Raji (cell line): ENCODE measurements around the gene WDFY2.
A peak's percentile ranks its signal among the peaks of the same experiment; 100 is the strongest.

Source experiments
- POLR2A ChIP-seq: IDR thresholded peaks from 2 replicates; pipeline ENCODE4 v1.6.1; 2011; ENCODE audit warnings: low read depth, low read length, control low read depth; ENCODE audit not compliant: insufficient read depth

Gene WDFY2

DNA sequence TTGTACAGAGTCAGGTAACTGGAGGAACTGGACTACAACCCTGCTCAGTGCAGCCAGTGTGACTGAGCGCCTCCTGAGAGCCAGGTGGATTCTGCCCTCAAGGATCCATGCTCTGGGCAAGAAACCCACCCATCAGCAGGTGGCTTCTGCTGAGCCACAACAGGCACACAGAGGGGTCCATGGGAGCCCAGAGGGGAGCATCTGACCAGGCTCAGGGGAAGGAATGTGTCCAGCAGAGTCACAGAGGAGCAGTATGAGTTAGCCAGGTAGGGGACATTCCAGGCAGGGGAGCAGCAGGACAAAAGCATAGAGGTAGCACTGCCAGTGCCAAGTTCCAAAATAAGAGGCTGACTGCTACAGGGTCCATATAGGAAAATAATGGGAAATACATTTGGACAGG lies 199.8 kb downstream of the WDFY2 start:
- TF ChIP-seq POLR2A = no peak

DNA sequence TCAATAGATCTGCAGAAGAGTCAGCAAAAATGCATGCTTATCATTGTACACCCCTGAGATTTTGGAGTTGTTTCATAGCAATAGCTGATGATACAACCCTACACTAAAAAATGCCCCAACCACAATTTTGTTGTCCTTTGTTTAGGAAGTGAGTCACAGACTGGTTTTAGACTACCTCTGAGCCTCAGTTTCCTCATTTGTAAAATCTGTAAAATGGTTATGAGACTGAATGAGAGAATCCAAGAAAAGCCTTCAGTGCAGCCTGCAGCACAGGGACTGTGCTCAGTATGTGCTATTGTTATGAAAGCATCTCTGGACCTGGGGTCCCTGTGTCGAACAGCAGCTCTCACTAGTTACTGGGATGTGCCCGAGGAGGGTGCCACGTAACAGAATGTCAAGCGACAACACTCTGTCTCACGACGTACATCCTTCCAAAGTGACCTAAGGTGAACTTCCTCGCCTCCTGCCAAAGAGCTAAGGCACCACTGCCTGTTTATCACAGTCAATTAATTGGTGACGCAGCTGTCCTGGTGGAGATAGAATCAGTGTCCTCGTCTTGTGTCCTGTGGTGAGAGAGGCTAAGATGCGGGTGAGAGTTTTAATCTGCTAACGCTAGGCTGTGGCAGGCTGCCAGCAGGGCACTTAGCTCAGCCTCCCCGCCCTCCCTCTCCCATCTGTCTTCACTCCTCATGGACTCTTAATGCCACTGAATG lies 201.6 kb downstream of the WDFY2 start:
- no peak for TF ChIP-seq POLR2A

DNA sequence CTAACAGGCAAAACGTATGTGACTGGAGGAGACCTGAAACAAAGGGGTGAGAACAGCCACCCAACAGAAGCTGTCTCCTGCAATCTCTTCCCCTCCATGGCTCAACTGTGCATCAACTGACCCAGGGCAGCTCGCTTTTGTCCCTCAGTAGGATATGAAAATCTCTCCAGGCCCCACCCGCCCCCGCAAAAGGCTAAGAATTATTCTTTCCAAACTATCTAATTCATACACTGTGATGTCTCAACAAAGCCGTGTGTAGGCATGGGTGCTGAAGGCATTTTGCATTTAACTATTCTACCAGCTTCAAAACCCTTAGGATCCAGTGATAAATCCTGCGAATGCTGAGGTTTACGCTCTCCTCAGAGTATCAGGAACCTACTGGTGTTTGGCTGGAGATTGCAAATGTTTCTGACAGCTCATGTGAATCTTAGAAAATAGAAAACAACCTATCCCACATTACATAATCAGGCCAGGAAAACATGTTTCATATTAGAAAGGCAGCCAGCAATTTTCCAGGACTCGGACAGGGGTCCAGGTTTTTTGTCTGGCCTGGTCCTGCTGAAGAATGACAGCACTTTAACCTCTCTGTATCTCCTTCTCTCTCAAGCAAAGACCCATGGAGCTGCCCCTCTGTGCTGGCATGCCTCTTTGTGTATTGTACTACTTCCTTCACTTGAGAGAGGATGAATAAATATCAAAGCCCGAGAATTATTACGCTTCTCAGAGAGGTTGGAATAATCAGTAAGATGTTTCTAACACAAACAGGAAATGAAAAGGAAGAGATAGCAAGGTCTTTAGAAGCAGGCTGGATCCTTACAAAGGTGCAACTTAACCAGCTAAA lies 202.4 kb downstream of the WDFY2 start:
- TF ChIP-seq POLR2A = no peak

DNA sequence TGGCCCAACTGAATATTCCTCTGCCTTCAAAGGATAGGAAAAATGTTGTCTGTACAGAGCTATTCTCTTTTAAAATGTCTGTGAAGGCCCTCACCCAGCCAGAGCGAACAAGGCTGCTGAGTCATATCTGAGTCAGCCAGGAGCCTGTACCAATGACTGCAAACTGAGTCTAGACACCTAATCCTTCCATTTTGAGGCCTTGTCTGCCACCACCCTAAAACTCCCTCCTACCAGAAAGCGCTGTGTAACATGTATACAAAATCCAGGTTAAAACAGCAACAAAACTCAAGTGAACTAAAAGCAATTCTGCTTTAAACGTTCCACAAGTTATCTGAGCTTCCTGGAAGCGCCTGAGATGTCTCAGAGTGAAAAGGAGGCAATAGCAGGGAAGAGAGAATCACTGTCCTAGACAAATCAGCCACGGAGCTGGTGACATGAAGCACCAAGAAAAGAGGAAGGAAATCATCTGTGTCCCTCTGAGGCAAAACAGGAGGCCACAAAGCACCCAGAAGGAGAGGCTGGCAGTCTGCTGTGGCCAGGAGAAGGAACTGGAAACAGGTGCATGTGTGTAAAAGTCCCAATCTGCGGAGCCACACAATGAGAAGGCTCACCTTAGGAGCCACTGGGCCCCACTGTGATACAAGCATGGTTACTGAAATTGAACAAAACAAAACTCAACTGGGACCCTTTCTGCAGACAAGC lies 209.5 kb downstream of the WDFY2 start:
- no peak for TF ChIP-seq POLR2A

DNA sequence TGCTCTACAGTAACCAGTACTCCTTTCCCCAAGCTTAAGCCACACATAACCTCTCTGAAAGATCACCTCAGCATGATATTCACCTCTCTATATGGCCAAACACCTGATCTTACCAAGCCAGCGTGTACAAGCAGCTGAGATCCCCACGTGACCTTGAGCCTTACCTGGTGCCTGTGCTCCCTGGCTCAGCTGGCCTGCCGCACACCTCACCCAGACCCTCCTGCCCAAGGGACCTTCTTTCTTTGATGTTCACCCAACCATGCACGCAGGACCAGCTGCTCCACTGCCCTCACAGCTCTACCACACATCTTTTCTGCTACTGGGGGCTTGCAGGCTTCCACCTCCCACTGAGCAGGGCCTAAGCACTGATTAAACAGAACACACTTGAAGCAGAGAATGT lies 210.7 kb downstream of the WDFY2 start:
- no peak for TF ChIP-seq POLR2A

DNA sequence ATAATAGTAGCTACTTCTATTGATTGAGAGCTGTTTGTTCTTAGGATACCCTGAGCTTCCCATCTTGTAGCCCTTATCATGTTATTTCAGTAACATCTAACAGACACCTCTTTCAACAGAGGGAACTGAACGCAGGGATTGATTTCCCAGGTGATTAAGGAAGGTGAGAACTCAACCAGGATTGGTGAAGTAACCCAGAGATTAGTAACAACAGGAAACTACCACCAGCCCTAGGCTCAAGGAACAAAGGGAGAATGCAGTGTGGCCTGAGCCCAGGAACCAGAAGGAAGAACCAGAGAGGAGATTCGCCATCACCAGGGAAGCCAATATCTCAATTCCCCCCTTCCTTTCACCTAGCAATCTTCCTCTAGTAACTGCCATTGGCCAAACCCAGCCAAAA lies 211.2 kb downstream of the WDFY2 start:
- TF ChIP-seq POLR2A = no peak

DNA sequence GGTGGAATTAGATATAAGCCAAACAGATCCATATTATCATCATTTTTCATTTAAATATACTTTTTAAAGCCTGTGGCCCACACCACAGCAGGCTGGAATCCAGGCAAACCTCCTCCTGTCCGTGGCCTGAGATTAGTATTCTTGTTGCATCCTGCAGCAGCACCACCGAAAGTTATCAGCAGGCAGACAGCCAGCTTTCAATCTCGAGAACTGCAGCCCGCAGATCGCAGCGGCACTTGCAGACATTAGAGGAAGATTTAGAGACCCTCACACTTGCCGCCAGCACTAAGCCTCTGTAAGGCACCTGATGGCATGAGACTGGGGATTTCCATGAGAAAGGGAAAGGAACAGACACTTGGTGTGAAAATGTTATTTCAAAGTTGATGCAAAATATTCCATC lies 212.3 kb downstream of the WDFY2 start:
- no peak for TF ChIP-seq POLR2A

DNA sequence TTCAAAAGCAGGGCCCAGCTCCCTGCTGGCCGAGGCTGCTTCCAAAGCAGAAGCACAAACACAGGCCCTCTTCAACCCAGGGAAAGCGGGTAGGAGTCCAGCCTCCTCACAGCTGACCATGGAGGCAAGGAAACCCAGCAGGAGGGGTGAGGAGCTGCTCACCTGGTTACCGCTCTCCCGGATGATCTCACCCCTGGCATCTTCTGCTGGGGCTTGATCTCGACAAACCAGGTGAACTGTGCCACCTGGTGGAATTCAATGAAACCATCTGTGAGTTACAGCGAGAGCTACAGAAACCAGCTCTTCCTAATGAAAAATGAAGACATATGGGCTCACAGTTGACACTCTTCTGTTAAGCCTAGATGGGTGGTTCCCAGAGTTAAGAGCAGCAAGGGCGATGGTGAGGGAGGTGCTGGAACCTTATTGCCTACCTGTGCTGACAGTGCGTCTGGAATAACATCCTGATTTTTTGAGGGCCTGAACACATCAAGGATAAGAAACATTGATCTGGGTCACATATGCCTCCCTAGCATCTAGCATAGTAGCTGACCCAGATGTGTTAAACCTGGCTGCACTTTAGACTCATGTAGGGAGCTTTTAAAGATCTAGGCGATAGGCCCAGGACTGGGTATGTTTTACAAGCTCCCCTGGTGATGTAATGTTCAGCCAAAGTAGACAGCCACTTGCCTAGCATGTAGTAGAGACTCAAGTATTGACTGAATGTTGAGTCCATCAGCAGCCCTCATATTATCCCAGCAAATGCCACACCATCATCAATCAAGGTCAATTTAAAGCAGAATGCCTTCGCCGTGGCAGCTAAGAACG lies 213.6 kb downstream of the WDFY2 start:
- TF ChIP-seq POLR2A = no peak

DNA sequence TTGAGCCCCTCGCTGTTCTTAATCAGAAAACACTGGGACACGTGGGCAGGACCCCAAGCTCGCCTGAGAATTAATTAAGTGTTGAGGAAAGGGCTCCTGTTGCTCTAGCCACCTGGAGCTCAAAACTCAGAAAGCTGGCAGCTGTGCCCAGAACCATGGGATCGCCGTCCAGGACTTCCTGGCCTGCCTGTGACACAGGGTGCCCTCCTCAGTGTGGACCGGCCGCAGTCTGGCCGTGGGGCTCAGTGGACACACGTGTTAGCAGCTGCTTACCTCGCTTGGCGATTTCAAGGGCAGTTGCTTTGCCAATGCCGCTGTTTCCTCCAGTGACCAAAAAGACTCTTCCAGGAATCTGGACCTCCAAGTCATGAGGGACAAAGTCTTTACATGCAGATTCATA lies 215.0 kb downstream of the WDFY2 start:
- no peak for TF ChIP-seq POLR2A

DNA sequence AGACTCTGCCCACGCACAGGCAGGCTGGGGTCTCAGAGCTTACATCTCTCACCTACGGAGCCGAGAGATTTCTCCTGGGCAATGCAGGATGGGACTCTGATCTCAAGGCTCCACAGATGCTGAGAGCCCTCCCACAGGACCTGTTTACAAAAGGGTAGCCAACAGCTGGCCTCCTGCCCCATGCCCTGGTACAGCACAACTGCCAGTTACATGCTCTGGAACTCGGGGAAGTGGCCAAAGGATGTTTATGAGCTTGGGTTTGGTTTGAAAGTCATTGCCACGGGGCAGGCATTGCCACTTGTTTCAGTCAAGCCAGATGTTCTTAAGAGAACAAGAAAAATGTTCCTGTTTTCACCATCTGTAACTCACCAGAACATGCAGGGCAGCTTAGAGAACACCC lies 216.2 kb downstream of the WDFY2 start:
- TF ChIP-seq POLR2A = no peak

DNA sequence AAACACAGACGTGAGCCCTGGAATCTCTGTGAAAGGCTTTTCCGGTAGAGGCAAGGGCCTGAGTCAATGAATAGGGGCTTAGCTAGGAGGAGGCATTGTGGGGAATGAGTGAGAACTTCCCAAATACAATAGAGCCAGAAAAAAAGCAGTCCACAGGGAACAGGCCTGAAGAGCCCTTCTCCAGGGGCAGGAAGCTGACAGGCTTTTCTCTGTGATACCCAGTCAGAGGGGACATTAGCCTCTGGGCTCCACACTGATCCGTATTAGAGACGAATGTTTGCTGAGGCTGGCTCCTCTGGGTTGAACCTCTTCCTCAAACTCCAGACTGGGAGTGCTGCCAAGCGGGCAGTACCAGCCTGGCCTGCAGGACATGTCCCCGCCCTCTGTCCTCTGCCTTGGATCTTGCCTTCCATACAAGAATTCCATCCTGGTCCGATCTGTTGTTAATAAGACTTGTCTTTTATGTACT lies 217.4 kb downstream of the WDFY2 start:
- no peak for TF ChIP-seq POLR2A

DNA sequence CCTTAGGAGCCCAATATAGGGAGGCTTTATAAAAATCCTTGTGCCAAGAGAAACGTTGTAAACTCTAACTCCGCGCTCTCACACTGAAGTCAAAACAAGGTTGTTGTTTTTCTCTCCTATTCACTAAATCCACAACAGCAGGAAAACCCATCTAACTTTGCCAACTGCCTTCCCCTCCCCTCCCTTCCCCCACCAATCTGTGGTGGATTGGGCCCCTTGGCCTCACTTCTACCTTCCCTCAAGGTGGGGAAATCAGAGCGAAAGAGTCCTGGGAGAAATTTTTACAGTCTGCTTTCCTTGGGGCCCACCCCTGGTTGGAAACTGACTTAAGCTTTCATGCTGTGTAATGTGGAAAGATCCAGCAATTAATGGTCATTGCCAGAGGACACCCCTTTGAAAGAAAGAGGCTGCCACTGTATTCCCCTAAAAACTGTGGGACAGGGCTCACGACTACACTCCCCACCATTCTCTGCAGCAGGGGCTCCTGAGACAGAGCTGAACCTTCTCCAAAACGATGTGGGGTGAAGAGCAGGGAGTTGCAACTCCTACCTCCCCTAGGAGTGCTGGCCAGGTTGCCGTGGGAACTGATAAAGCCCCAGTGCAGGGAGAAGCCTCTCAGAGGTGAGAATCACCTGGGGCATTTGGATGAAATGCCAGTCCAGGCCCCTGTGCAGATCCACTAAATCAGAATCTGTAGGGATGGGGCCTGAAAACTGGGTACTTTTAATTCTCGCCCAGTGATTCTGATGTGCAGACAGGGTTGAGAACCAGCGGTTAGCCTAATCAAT lies 218.6 kb downstream of the WDFY2 start:
- no peak for TF ChIP-seq POLR2A

DNA sequence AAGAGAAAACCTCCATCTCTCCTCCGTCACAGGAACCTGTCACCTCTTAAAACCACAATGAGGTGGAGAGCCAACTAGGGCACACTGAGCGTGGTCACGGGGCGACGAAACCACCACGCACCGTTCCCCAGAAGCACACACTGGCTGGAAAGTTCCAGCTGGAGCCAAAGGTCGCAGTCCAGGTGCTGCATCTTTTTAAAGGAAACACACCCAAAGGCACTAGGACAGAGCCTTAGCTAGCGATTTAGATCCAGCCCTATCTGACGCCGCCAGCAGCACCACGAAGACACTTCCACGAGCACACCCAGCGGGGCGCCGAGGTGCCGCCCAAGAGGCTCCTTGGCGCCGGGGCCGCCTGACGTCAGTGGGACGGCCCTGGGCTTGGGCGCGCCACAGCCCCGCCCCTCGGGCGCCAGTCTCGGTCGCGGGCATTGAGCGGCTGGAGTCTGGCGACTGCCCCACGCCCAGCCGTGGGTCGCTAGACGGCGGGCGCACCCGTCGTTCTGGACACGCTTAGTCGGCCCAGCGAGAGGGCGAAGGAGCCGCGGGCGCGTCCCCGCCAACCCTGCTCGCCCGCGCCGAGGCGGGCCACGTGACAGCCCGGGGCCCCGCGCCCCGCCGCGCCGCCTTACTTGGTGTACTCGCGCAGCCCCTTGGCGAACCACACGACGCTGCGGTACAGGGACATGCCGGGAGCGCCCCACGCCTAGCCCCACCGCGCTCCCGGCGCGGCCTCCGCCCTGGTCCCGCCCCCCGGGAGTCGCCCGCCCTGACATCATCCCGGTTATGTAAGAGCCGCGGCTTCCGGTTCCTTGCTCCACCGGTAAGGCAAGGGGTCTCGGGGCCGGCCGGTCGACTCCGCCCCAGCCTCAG lies 219.4 kb downstream of the WDFY2 start, which contains the start of gene DHRS12:
Gene DHRS12 (minus strand): TSS at position 742 of the 873 bp plus-strand sequence. CDS start 4,504 bp downstream, outside the sequence.
- peak; percentile 87 for TF ChIP-seq POLR2A
